CD14-positive monocyte (primary cell): Measurements from ENCODE around the gene FAM118B. TPM values are rescaled to one million over a fixed set of nuclear protein-coding genes. Genes with fewer than 3 reads are reported as not detected.

Experiments
- DNase-seq, 3 donors: peaks; one replicate each; pipeline ENCODE4 v3.0.0-alpha.2; 2011 to 2022
- H2AFZ ChIP-seq: 2 replicates; pipeline ENCODE4 v1.6.0; 2012; ENCODE audit warnings: mild to moderate bottlenecking, low read depth, low read length, inconsistent platforms; ENCODE audit not compliant: insufficient read depth, poor library complexity, severe bottlenecking
- H3K27ac ChIP-seq, 2 donors: 1 replicate in 1 of 2; 2 replicates in 1 of 2; pipeline ENCODE4 v1.5.1; 2012 to 2013; ENCODE audit warnings: low read length in 2 of 2, control low read depth in 1 of 2, inconsistent platforms in 1 of 2, low read depth in 1 of 2, mild to moderate bottlenecking in 1 of 2
- H3K27me3 ChIP-seq, 2 donors: one replicate each; pipeline versions ENCODE4 v1.6.0 to v1.6.1; 2011 to 2013; ENCODE audit warnings: low read length in 2 of 2; ENCODE audit not compliant: control insufficient read depth in 2 of 2, insufficient read depth in 2 of 2
- H3K36me3 ChIP-seq, 2 donors: replicated peaks in 1 of 2; 1 replicate in 1 of 2; 2 replicates in 1 of 2; pipeline versions ENCODE4 v1.5.1 to v1.6.1; 2012 to 2013; ENCODE audit warnings: low read length in 2 of 2, control low read depth in 1 of 2, inconsistent platforms in 1 of 2, mild to moderate bottlenecking in 1 of 2; ENCODE audit not compliant: insufficient read depth in 2 of 2, control insufficient read depth in 1 of 2
- H3K4me1 ChIP-seq, 2 donors: 1 replicate in 1 of 2; 2 replicates in 1 of 2; pipeline versions ENCODE4 v1.5.1 to v1.6.1; 2012 to 2013; ENCODE audit warnings: low read length in 2 of 2, control low read depth in 1 of 2, inconsistent platforms in 1 of 2, mild to moderate bottlenecking in 1 of 2, moderate library complexity in 1 of 2; ENCODE audit not compliant: insufficient read depth in 2 of 2, control insufficient read depth in 1 of 2
- H3K4me2 ChIP-seq: replicated peaks from 2 replicates; pipeline ENCODE3; 2012; ENCODE audit warnings: low read length, moderate library complexity, mild to moderate bottlenecking; ENCODE audit not compliant: poor library complexity, severe bottlenecking; ENCODE audit errors: extremely low read depth
- H3K4me3 ChIP-seq, 3 experiments: fragments of 200-600 bp in 1 of 3; sonication (generic) in 1 of 3; replicated peaks in 1 of 3; 1 replicate in 2 of 3; 2 replicates in 1 of 3; pipeline ENCODE4 v1.5.1; 2011 to 2013; ENCODE audit warnings: low read length in 3 of 3, mild to moderate bottlenecking in 3 of 3, control low read depth in 2 of 3, low read depth in 2 of 3, inconsistent platforms in 1 of 3, moderate library complexity in 1 of 3
- H3K79me2 ChIP-seq: 2 replicates; pipeline ENCODE4 v1.6.0; 2012; ENCODE audit warnings: mild to moderate bottlenecking, control low read depth, inconsistent platforms, low read length, moderate library complexity; ENCODE audit not compliant: insufficient read depth
- H3K9ac ChIP-seq: 2 replicates; pipeline ENCODE4 v1.6.0; 2017; ENCODE audit warnings: low read length, mild to moderate bottlenecking; ENCODE audit not compliant: insufficient read depth, poor library complexity, severe bottlenecking
- H3K9me3 ChIP-seq, 2 donors: replicated peaks in 1 of 2; 1 replicate in 1 of 2; 2 replicates in 1 of 2; pipeline versions ENCODE4 v1.5.1 to v1.6.1; 2012 to 2013; ENCODE audit warnings: low read length in 2 of 2, control low read depth in 1 of 2; ENCODE audit not compliant: control insufficient read depth in 1 of 2, insufficient read depth in 1 of 2
- H4K20me1 ChIP-seq: 2 replicates; pipeline ENCODE4 v1.6.0; 2012; ENCODE audit warnings: mild to moderate bottlenecking, low read length, control low read depth, moderate library complexity; ENCODE audit not compliant: insufficient read depth
- H3K27ac Mint-ChIP-seq, 7 donors: one replicate each; pipeline ENCODE4 v1.8.0; 2020; ENCODE audit warnings: mild to moderate bottlenecking in 7 of 7, mixed read lengths in 7 of 7, moderate library complexity in 6 of 7, inconsistent platforms in 2 of 7
- H3K27me3 Mint-ChIP-seq, 3 donors: one replicate each; pipeline ENCODE4 v1.8.0; 2021 to 2022; ENCODE audit warnings: low read depth in 3 of 3, mild to moderate bottlenecking in 3 of 3, mixed read lengths in 3 of 3, moderate library complexity in 3 of 3, inconsistent platforms in 1 of 3
- H3K36me3 Mint-ChIP-seq, 2 donors: one replicate each; pipeline ENCODE4 v1.8.0; 2020; ENCODE audit warnings: mixed read lengths in 2 of 2, inconsistent platforms in 1 of 2, mild to moderate bottlenecking in 1 of 2
- H3K4me1 Mint-ChIP-seq: one replicate; pipeline ENCODE4 v1.8.0; 2020; ENCODE audit warnings: mild to moderate bottlenecking, mixed read lengths
- H3K4me3 Mint-ChIP-seq, 2 donors: one replicate each; pipeline ENCODE4 v1.8.0; 2020; ENCODE audit warnings: mild to moderate bottlenecking in 2 of 2, mixed read lengths in 2 of 2, moderate library complexity in 1 of 2
- H3K9me3 Mint-ChIP-seq, 7 donors: one replicate each; pipeline ENCODE4 v1.8.0; 2020 to 2022; ENCODE audit warnings: mixed read lengths in 7 of 7, mild to moderate bottlenecking in 6 of 7, moderate library complexity in 6 of 7, inconsistent platforms in 2 of 7
- WGBS: methylation state at CpG from one replicate; pipeline ENCODE4 v1.1.5; 2013; ENCODE audit warnings: missing lambda C conversion rate; ENCODE audit not compliant: insufficient coverage; 5-methylcytosine and 5-hydroxymethylcytosine counted together
- intact Hi-C, 2 donors: fragments of 100-400 bp; cut with micrococcal nuclease; formaldehyde crosslinking; loops; one replicate each; pipeline versions ENCODE4 v1.15.0 to v1.15.1; 2023
- polyA plus RNA-seq, 3 donors: library from polyadenylated mRNA; depleted of rRNA in 1 of 3; unstranded in 2 of 3; stranded (reverse) in 1 of 3; fragments of 300-500 nt in 2 of 3; fragments of >200 nt in 1 of 3; fragmentation: Illumina TruSeq in 2 of 3; gene quantifications; 1 replicate in 2 of 3; 2 replicates in 1 of 3; pipeline ENCODE4 v1.2.3, GENCODE V29; 2012 to 2021
- TF ChIP-seq, protein P1 (sequence below): fragments of 200-600 bp; IDR thresholded peaks from one replicate; pipeline ENCODE4 v1.8.0; 2022; ENCODE audit warnings: antibody characterized with exemption, mild to moderate bottlenecking

FAM118B gene
- polyA plus RNA-seq, 3 donors, result 13.6 to 18.7 (median 16.5) TPM

GRCh38 chr11:126277780-126278179 is 66.2 kb downstream of the FAM118B start:
- peaks cover 17% of the 10 kb centered on the region for H3K79me2 ChIP-seq
- TF ChIP-seq, protein P1, sequence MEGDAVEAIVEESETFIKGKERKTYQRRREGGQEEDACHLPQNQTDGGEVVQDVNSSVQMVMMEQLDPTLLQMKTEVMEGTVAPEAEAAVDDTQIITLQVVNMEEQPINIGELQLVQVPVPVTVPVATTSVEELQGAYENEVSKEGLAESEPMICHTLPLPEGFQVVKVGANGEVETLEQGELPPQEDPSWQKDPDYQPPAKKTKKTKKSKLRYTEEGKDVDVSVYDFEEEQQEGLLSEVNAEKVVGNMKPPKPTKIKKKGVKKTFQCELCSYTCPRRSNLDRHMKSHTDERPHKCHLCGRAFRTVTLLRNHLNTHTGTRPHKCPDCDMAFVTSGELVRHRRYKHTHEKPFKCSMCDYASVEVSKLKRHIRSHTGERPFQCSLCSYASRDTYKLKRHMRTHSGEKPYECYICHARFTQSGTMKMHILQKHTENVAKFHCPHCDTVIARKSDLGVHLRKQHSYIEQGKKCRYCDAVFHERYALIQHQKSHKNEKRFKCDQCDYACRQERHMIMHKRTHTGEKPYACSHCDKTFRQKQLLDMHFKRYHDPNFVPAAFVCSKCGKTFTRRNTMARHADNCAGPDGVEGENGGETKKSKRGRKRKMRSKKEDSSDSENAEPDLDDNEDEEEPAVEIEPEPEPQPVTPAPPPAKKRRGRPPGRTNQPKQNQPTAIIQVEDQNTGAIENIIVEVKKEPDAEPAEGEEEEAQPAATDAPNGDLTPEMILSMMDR, result no peak
- H4K20me1 ChIP-seq, result no peaks in the 10 kb centered on the region
- peaks cover 20 to 45% of the 10 kb centered on the region in 2 donors for H3K36me3 ChIP-seq
- no peak overlapping the region for H3K4me2 ChIP-seq
- no peak overlapping the region for H2AFZ ChIP-seq
- H3K4me1 ChIP-seq, result peaks cover 31 to 35% of the 10 kb centered on the region in 2 donors
- no peak for DNase-seq
- H3K4me3 Mint-ChIP-seq, result no peak overlapping the region
- peak overlapping the region in 1 of 7 donors; percentile 5 for H3K27ac Mint-ChIP-seq
- intact Hi-C loops, result no loop called here
- peaks cover 47 to 55% of the 10 kb centered on the region in 2 donors for H3K36me3 Mint-ChIP-seq
- peaks cover 34% of the 10 kb centered on the region for H3K4me1 Mint-ChIP-seq
- peaks cover 0 to 3% (median 2%) of the 10 kb centered on the region in 3 donors for H3K27me3 Mint-ChIP-seq
- peaks cover 0 to 2% (median 0%) of the 10 kb centered on the region in 7 donors for H3K9me3 Mint-ChIP-seq
- no peak overlapping the region for H3K27ac ChIP-seq
- no peak overlapping the region for H3K9ac ChIP-seq
- no peaks in the 10 kb centered on the region for H3K9me3 ChIP-seq
- 98% methylated on average over 4 of the region's 4 CpGs for WGBS
- no peaks in the 10 kb centered on the region for H3K27me3 ChIP-seq
- H3K4me3 ChIP-seq, result no peak overlapping the region

DNA sequence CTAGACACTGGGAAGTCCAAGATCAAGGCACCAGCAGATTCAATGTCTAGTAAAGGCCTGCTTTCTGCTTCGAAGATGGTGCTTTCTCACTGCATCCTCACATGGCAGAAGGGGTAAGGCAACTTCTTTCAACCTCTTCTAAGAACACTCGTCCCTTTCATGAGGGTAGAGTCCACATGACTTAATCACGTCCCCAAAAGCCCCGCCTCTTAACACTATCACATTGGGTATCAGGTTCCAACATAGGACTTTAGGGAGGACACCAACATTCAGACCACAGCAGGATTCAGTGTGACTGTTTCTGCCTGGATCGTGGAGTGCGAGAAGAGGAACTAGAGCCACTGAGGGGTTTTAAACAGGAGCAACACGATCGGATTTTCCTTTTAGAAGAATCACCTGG is 67.6 kb downstream of the FAM118B start:
- TF ChIP-seq, protein P1, result no peak
- peaks cover 12 to 31% of the 10 kb centered on the region in 2 donors for H3K36me3 ChIP-seq
- Mint-ChIP-seq H3K4me1 (peaks cover 43% of the 10 kb centered on the region), H3K4me3 (no peak overlapping the region), H3K27ac (peak overlapping the region in 6 of 7 donors; percentile 2 to 96 (median 94)), H3K9me3 (peaks cover 0 to 3% (median 0%) of the 10 kb centered on the region in 7 donors), H3K36me3 (peaks cover 33 to 42% of the 10 kb centered on the region in 2 donors), H3K27me3 (peaks cover 0 to 4% (median 2%) of the 10 kb centered on the region in 3 donors)
- H3K79me2 ChIP-seq, result peaks cover 26% of the 10 kb centered on the region
- DNase-seq, result no peak
- H3K27ac ChIP-seq, result no peak overlapping the region
- peaks cover 2% of the 10 kb centered on the region for H4K20me1 ChIP-seq
- no peaks in the 10 kb centered on the region for H3K27me3 ChIP-seq
- H3K9ac ChIP-seq, result no peak overlapping the region
- WGBS, result 76% methylated on average over 5 of the region's 8 CpGs
- intact Hi-C loops, result no loop called here
- H2AFZ ChIP-seq, result peak overlapping the region; percentile 20
- no peaks in the 10 kb centered on the region for H3K9me3 ChIP-seq
- no peak overlapping the region for H3K4me3 ChIP-seq
- H3K4me2 ChIP-seq, result no peak overlapping the region
- peaks cover 39 to 44% of the 10 kb centered on the region in 2 donors for H3K4me1 ChIP-seq
